H54 (cell line): ENCODE results near the gene XPO6.

Experiments used
- DNase-seq: peaks from one replicate; pipeline ENCODE4 v3.0.0; 2011; ENCODE audit warnings: low spot score, mixed read lengths; ENCODE audit not compliant: insufficient read length
- FAIRE-seq: peaks from 3 replicates; lab custom pipeline; 2011; peaks lifted over from hg19 to GRCh38; lab: Jason Lieb, UNC
- POLR2A ChIP-seq: IDR thresholded peaks from 2 replicates; pipeline ENCODE4 v1.6.1; 2011; ENCODE audit warnings: low read depth, mild to moderate bottlenecking, low read length

XPO6 gene

DNA sequence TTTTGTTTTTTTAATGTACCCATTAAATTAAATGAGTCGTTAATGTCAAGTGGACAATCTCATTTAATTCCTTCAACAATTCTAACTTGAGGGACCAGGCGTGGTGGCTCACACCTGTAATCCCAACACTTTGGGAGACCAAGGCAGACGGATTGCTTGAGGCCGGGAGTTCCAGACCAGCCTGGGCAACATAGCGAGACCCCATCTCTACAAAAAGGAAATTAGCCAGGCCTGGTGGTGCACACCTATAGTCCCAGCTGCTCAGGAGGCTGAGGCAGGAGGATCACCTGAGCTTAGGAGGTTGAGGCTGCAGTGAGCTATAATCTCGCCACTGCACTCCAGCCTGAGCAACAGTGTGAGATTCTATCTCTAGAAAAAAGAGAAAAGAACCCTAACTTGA lies 127.6 kb downstream of the XPO6 start:
- no peak for DNase-seq
- no peak for TF ChIP-seq POLR2A
- no peak for FAIRE-seq

DNA sequence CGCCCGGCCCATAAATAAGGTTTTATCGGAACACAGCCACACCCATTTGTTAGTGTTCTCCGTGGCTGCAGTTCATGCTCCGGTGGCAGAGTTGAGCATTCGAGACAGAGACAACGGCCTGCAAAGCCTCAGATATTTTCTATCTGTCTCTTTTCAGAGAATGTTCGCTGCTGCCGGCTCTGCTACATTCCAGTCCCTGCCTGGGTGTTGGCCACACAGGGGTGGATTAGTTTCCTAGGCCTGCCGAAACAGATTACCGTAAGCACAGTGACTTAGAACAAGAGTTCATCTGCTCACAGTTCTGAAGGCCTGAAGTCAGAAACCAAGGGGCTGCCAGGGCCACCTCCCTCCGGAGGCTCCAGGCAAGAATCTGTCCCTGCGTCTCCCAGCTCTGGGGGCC lies 129.1 kb downstream of the XPO6 start:
- no peak for TF ChIP-seq POLR2A
- FAIRE-seq: no peak

DNA sequence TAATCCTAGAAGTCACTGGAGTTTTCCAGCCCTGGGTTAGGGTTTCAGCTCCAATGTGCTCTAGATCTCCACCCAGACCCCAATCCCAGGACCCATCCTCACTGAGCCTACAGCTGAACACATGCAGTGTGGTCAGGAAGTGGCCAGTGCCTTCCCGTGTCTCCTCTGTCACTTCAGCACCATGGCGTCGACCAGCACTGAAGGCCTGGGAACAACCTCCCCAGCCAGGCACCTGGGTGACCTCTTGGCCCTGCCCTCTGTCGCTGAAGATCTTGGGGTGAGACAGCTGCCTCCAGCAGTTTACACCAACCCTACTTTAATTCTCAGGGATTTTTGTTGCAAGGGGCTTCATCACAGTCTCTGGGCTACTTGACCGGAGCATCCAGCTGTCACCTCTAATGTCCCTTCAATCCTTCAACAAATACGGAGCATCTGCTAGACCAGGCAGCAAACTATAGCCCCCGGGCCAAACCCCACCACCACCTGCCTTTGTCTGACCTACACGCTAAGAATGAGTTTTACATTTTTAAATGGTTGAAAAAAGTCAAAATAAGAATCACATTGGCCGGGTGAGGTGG lies 130.3 kb downstream of the XPO6 start:
- TF ChIP-seq POLR2A: no peak
- FAIRE-seq: no peak

More for the DNA sequence above, 129.1 kb downstream of the XPO6 start:
- DNase-seq: no peak

DNA sequence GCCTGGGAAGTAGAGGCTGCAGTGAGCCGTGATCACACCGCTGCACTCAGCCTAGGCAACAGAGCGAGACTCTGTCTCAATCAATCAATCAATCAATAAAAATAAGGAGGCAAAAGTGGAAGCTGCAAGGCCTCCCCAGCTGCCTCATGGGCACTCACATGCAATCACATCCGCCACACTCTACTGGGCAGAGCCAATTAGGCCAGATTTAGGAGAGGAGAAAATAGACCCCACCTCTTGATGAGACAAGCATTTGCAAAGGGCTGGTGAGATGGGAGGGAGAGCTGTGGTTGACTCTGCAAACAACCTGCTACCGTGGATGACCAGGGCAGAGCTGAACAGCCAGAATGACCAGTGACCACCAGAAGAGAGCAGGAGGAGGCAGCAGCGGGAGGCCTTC lies 133.5 kb downstream of the XPO6 start:
- FAIRE-seq (no peak), DNase-seq (no peak)
- no peak for TF ChIP-seq POLR2A

More for the DNA sequence above, 130.3 kb downstream of the XPO6 start:
- no peak for DNase-seq

DNA sequence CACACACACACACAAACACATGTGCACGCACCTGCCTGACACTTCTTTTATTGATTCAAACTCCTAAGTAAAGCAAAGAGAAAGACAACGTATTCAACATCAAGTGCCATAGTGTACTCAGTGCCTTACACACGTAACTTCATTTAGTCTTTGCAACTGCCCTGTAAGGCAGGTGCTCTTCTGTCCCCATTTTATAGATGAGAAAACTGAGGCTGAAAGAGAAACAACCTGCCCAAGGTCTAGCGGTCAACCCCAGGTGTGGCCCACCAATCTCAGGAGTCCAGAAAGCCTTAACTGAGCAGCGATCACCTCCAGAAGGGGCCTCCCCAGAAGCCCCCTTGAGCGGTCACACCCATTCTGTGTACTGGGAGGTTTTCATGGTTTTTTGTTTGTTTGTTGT lies 137.9 kb downstream of the XPO6 start:
- FAIRE-seq (no peak), DNase-seq (no peak)
- no peak for TF ChIP-seq POLR2A

DNA sequence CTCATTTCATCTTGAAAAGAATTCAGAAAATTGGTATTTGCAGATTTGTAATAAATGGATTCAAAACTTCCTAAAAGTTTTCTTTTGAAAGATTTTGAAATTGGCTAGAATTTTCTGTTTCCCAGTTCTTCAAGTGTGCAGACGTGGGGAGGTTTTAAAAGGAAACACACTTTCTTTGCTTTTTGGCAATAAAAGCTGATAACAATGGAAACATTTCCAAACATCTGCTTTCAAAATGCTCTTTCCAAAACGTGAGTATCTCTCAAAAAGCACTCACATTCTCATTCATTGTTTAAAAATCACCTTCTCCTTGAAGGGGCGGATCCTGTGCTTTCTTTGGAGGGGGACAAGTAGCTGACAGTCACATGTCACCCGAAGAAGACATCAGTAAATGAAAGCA lies 139.7 kb downstream of the XPO6 start:
- DNase-seq: no peak
- TF ChIP-seq POLR2A: no peak
- no peak for FAIRE-seq

DNA sequence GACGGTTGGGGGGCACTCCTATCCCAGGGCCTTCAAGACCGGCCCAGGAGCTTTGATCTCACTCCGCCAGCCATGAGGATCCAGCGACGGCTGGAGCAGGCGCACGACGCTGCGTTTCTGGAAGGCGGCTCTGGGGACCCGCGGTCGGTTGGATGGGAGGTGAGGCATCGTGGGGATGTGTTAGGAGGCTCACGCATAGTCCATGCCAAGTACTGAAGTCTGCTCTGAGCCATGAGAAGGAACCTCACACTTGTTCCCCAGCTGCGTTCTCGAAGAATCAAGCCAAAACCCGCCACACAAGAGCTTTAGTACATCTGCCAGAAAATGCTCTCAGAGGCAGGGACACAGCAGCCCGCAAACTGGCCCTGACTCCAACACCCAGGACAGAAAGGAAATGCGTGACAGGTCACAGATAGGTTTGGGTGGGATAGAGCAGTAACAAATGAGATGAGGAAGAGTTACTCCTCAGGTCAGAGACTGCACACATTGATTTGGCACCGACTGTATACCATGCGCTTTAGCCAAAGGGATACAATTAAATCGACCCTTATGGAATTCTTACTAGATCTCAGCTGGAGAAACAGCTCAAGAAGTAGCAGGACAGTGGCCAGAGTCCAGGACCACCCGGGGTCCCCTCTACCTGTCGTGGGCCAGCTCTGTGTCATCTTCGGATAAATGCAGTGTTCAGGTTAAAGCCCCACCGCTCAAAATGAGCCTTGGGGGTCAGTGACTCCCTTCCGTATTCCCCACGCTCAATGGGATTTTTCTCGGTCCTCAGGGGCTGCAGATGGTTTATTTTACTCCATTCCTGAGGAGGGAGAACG lies 141.6 kb downstream of the XPO6 start:
- DNase-seq (no peak), FAIRE-seq (no peak)
- no peak for TF ChIP-seq POLR2A

DNA sequence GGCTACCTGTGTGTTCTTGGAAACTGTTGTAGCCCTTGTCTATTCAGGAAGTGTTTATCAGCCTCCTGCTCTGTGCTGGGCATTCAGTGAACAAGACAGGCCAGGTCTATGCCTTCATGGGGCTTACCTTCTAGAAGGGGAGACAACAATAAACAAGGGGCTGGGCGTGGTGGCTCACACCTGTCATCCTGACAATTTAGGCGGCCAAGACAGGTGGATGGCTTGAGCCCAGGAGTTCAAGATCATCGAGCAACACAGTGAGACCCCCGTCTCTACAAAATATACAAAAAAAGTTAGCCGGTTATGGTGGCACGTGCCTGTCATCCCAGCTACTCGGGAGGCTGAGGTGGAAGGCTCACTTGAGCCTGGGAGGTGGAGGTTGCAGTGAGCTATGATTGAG lies 142.8 kb downstream of the XPO6 start:
- DNase-seq (no peak), FAIRE-seq (no peak)
- no peak for TF ChIP-seq POLR2A

DNA sequence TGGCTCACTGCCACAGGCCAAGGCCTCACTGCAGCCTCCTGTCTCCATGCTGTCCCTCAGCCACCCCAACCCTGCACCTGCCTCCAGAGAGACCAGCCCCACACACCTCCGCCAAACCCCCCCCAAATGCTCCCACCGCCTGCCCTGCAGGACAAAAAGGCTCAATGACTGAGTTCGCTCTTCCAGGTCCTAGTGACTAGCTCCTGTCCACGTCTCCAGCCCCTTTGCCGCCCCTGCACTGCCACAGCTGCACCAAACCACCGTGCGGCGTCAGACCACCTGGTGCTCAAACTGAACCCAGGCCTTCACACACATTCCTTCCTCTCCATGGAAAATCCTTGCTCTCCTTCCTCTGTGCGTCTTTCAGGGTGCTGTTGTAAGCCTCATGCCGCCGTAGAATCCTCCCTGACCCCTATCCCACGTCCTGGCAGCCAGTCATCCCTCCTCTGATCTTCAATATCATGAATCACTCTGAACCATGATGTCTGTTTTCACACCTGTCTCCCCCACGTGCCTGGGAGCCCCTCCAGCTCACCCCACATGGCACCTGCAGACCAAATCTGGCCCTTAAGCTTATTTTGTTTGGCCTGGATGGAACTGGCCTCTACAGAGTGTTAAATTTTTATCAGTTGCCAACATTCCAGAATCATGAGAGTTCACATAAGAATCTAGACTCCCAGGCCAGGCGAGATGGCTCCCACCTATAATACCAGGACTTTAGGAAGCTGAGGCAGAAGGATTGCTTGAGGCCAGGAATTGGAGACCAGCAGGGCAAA lies 144.0 kb downstream of the XPO6 start:
- no peak for TF ChIP-seq POLR2A
- FAIRE-seq (no peak), DNase-seq (no peak)

DNA sequence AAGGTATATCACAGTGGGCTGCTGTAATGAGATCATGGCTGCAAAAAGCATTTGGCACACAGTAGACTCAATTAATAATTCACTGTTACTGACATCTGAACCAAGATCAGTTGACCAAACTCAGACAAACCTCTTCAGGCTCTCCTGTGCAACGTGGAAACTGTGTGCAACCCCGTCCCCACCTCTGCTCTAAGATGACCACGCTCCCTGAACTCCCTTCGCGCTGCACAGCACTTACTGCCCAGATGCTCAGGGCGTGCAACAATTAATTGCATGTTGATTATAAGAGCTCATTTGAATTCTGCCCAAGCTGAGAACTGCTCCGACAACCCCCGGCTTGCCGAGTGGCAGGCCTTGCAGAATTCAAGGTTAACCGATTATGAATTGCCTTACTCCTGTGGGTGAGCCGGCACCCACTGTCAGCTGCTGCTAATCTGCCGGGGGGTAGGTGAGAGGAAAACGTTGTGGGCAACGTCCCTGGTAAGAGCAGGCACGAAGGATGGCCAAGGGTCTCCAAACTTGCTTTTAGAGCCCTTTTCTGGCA lies 147.0 kb downstream of the XPO6 start:
- no peak for FAIRE-seq
- TF ChIP-seq POLR2A: no peak
- DNase-seq: no peak

DNA sequence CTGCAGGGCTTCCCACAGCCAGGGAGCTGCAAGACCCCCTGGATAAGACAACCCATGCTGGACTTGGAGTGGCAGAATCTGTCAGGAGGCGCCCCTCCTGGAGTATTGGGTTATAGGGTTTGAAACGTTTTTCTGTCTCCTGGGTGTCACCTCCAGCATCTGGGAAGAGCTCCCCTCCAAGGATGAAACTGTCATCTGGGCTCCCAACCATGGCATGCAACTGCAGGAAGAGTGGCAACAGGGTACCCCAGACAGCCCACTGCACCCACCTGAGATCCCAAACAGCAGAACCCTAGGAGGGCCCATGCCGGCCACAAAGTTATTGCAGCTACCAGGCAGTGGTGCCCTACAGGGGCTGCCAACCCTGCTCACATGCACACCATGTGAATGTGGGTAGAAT lies 147.6 kb downstream of the XPO6 start:
- no peak for TF ChIP-seq POLR2A
- FAIRE-seq (no peak), DNase-seq (no peak)

DNA sequence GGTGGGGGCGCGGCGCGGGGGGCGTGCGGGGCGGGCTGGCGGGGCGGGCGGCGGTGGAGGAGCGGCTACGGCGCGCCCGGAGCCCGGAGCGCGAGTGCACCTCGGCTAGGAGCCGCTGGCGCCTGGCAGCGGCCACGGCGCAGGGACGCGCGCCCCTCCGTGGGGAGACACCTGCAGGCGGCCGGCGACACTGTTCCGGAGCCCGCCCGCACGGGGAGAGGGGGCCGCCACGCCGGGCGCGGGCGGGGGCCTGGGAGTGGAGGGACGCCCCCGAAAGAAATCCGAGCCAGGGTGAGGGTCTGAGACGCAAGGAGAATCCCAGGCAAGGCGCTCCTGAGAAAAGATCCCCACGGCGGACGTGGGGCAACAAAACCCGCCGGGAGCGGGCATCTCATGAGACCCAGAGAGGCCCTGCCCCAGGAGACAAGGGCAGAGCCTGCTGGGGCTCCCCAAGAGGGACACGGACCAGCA lies 148.1 kb downstream of the XPO6 start, which contains the start of gene GSG1L:
Gene GSG1L, minus strand, starts transcription at position 124 of the 471 bp plus-strand sequence. CDS start 290 bp downstream, outside the sequence.
- no peak for DNase-seq
- no peak for FAIRE-seq
- TF ChIP-seq POLR2A: no peak

DNA sequence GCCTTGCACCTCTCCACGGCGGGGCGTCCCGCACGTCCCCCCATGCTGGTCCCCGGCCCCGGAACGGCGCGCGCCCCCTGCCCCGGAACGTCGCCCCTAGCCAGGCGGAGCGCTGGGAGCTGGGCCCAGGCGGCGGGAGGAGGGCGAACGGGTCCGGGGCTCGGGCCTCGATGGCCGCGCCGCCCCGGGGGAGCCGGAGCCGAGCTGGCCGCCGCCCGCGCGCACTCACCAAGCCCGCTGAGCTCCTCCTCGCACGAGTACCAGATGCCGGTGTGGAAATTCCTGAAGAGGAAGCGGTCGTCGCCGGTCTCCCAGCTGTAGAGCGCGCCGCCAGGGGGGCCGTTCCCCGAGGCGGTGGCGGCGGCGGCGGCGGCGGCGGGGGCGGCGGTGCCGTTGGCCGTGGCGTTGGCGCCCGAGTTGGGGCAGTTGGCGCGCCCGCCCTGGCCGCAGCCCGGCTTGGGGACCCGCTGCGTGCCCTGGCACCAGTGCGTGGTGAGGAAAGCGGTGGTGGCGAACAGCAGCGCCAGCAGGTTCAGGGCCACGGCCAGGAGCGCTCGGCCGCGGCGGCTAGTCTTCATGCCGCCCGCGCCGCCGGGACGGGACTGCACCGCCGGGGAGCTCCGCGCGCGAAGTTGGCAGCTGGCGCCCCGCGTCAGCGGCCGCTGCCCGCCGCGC lies 148.8 kb downstream of the XPO6 start:
- TF ChIP-seq POLR2A: no peak
- DNase-seq (no peak), FAIRE-seq (no peak)
